Common myeloid progenitor, CD34-positive (primary cell): ENCODE data around the gene ELOVL3.
A peak's percentile ranks its signal among the peaks of the same experiment; 100 is the strongest.
"Not testable (repeated sequence)": the region's sequence is repeated elsewhere in the genome, so short reads cannot be mapped to it uniquely, and the experiment has no call there.

Source experiments
- CTCF ChIA-PET: fragments of 350-600 bp; sonication (Branson Sonifier 250); formaldehyde crosslinking; loops from one replicate; lab custom pipeline; 2021; ENCODE audit warnings: antibody characterized with exemption; lab: Charles Lee
- POLR2A ChIA-PET: fragments of 350-600 bp; sonication (Branson Sonifier 250); formaldehyde crosslinking; loops from one replicate; lab custom pipeline; 2021; ENCODE audit warnings: antibody characterized with exemption; lab: Charles Lee
- DNase-seq, 3 donors: peaks; one replicate each; pipeline versions ENCODE4 v3.0.0 to v3.0.0-alpha.2; 2013
- H3K27ac ChIP-seq, 2 experiments: 1 replicate in 1 of 2; 2 replicates in 1 of 2; pipeline ENCODE4 v1.7.0; 2013; ENCODE audit warnings: inconsistent platforms in 2 of 2, low read length in 2 of 2, mild to moderate bottlenecking in 2 of 2, low read depth in 1 of 2, moderate library complexity in 1 of 2; ENCODE audit not compliant: severe bottlenecking in 2 of 2, insufficient read depth in 1 of 2, poor library complexity in 1 of 2
- H3K27me3 ChIP-seq, 5 experiments: replicated peaks in 2 of 5; 1 replicate in 3 of 5; 2 replicates in 2 of 5; pipeline versions ENCODE4 v1.6.1 to v1.7.0; 2013; ENCODE audit warnings: low read length in 4 of 5, mild to moderate bottlenecking in 2 of 5, moderate library complexity in 2 of 5, inconsistent platforms in 1 of 5; ENCODE audit not compliant: insufficient read depth in 5 of 5, control insufficient read depth in 4 of 5
- H3K36me3 ChIP-seq, 4 experiments: 1 replicate in 2 of 4; 2 replicates in 2 of 4; pipeline versions ENCODE4 v1.6.1 to v1.7.0; 2013; ENCODE audit warnings: low read length in 3 of 4, control low read depth in 1 of 4, mild to moderate bottlenecking in 1 of 4; ENCODE audit not compliant: control insufficient read depth in 4 of 4, insufficient read depth in 4 of 4
- H3K4me1 ChIP-seq, 4 experiments: 1 replicate in 3 of 4; 2 replicates in 1 of 4; pipeline versions ENCODE4 v1.6.1 to v1.7.1; 2013; ENCODE audit warnings: low read length in 3 of 4, mild to moderate bottlenecking in 3 of 4, control low read depth in 1 of 4, inconsistent platforms in 1 of 4, moderate library complexity in 1 of 4; ENCODE audit not compliant: control insufficient read depth in 4 of 4, insufficient read depth in 4 of 4; ENCODE audit errors: control extremely low read depth in 1 of 4
- H3K4me3 ChIP-seq, 7 experiments: 1 replicate in 4 of 7; 2 replicates in 3 of 7; pipeline versions ENCODE4 v1.5.1 to v1.7.0; 2013; ENCODE audit warnings: mild to moderate bottlenecking in 7 of 7, low read length in 6 of 7, moderate library complexity in 6 of 7, inconsistent platforms in 2 of 7, low read depth in 2 of 7, control low read depth in 1 of 7; ENCODE audit not compliant: insufficient read depth in 4 of 7, control insufficient read depth in 1 of 7; ENCODE audit errors: extremely low read depth in 1 of 7
- H3K9me3 ChIP-seq, 5 experiments: 1 replicate in 4 of 5; 2 replicates in 1 of 5; pipeline versions ENCODE4 v1.6.1 to v1.7.1; 2013; ENCODE audit warnings: low read length in 4 of 5, mild to moderate bottlenecking in 2 of 5, inconsistent platforms in 1 of 5, low read depth in 1 of 5, moderate library complexity in 1 of 5; ENCODE audit not compliant: control insufficient read depth in 4 of 5, insufficient read depth in 2 of 5; ENCODE audit errors: control extremely low read depth in 1 of 5
- WGBS: methylation state at CpG from one replicate; pipeline ENCODE4 v1.1.5; 2013; ENCODE audit not compliant: insufficient coverage; 5-methylcytosine and 5-hydroxymethylcytosine counted together

The ELOVL3 gene

GRCh38 chr10:102202386-102202785, 23.7 kb upstream of the ELOVL3 start:
- DNase-seq = no peak
- Histone ChIP-seq H3K27ac (no peak overlapping the region), H3K9me3 (peaks cover 0 to 7% (median 4%) of the 10 kb centered on the region in 5 experiments), H3K4me1 (no peaks in the 10 kb centered on the region), H3K36me3 (no peaks in the 10 kb centered on the region), H3K27me3 (no peaks in the 10 kb centered on the region), H3K4me3 (no peak overlapping the region)
- ChIA-PET CTCF (interaction anchor here (0.8 kb wide), 1 partner anchor 861 kb away, joined by 3 read pairs; no protein-coding TSS in a partner anchor), POLR2A (no interaction called here)
- WGBS = 83% methylated on average over 1 of the region's 1 CpG

- CTCF ChIA-PET = interaction anchor here (0.6 to 1.2 kb wide), 2 partner anchors 9 to 18 kb away, joined by 4 read pairs; partner anchors contain the start of gene ELOVL3
- Histone ChIP-seq H3K4me1 (no peaks in the 10 kb centered on the region), H3K27me3 (no peaks in the 10 kb centered on the region), H3K27ac (no peak overlapping the region), H3K36me3 (no peaks in the 10 kb centered on the region), H3K9me3 (peaks cover 0 to 7% (median 4%) of the 10 kb centered on the region in 5 experiments), H3K4me3 (no peak overlapping the region)
- 95% methylated on average over 3 of the region's 5 CpGs for WGBS
- DNase-seq = no peak
- POLR2A ChIA-PET = no interaction called here
Observed at GRCh38 chr10:102208311-102209035, 17.6 kb upstream of the ELOVL3 start.

- no peak overlapping the region for H3K4me3 ChIP-seq
- no peaks in the 10 kb centered on the region for H3K36me3 ChIP-seq
- H3K4me1 ChIP-seq = no peaks in the 10 kb centered on the region
- DNase-seq = no peak
- WGBS = no CpG with 5 or more reads among the region's 3 CpGs
- H3K27ac ChIP-seq = no peak overlapping the region
- CTCF ChIA-PET = interaction anchor here (1.2 to 1.4 kb wide), 2 partner anchors 13 to 16 kb away, joined by 3 to 5 read pairs; no protein-coding TSS in a partner anchor
- POLR2A ChIA-PET = no interaction called here
- no peaks in the 10 kb centered on the region for H3K9me3 ChIP-seq
- H3K27me3 ChIP-seq = no peaks in the 10 kb centered on the region
Observed at GRCh38 chr10:102211615-102212299, 14.3 kb upstream of the ELOVL3 start.

GRCh38 chr10:102213599-102213998, 12.5 kb upstream of the ELOVL3 start:
- H3K27me3 ChIP-seq, H3K9me3 ChIP-seq, H3K4me1 ChIP-seq, H3K36me3 ChIP-seq, H3K4me3 ChIP-seq, H3K27ac ChIP-seq, POLR2A ChIA-PET: not testable (repeated sequence)
- DNase-seq = peak in 1 of 3 donors; percentile 28
- CTCF ChIA-PET = interaction anchor here (1.1 kb wide), 1 partner anchor 14 kb away, joined by 3 read pairs; no protein-coding TSS in a partner anchor
- WGBS = no CpG with 5 or more reads among the region's 4 CpGs

GRCh38 chr10:102219370-102219769, 6.7 kb upstream of the ELOVL3 start:
- Histone ChIP-seq H3K9me3 (no peaks in the 10 kb centered on the region), H3K36me3 (no peaks in the 10 kb centered on the region), H3K27ac (no peak overlapping the region), H3K4me1 (no peaks in the 10 kb centered on the region), H3K4me3 (no peak overlapping the region), H3K27me3 (peaks cover 0 to 4% (median 0%) of the 10 kb centered on the region in 5 experiments)
- no peak for DNase-seq
- WGBS = 95% methylated on average over 3 of the region's 5 CpGs
- ChIA-PET CTCF (interaction anchor here (3.9 to 23.8 kb wide), 2 partner anchors 11 to 131 kb away, joined by 31 to 611 read pairs; no protein-coding TSS in a partner anchor), POLR2A (no interaction called here)

GRCh38 chr10:102220612-102221011, 5.5 kb upstream of the ELOVL3 start:
- Histone ChIP-seq H3K4me3 (no peak overlapping the region), H3K9me3 (no peaks in the 10 kb centered on the region), H3K36me3 (no peaks in the 10 kb centered on the region), H3K27ac (no peak overlapping the region), H3K27me3 (peaks cover 0 to 4% (median 0%) of the 10 kb centered on the region in 5 experiments), H3K4me1 (peaks cover 0 to 3% (median 2%) of the 10 kb centered on the region in 4 experiments)
- DNase-seq = no peak
- ChIA-PET CTCF (interaction anchor here (1.3 to 23.8 kb wide), 4 partner anchors 10 to 129 kb away, joined by 3 to 611 read pairs (median 19); no protein-coding TSS in a partner anchor), POLR2A (no interaction called here)

- Histone ChIP-seq H3K27ac (no peak overlapping the region), H3K4me3 (no peak overlapping the region), H3K9me3 (no peaks in the 10 kb centered on the region), H3K36me3 (no peaks in the 10 kb centered on the region), H3K4me1 (peaks cover 0 to 14% (median 14%) of the 10 kb centered on the region in 4 experiments), H3K27me3 (peaks cover 6 to 16% (median 11%) of the 10 kb centered on the region in 5 experiments)
- CTCF ChIA-PET = interaction anchor here (1.3 to 23.8 kb wide), 3 partner anchors 15 to 127 kb away, joined by 3 to 611 read pairs (median 6); no protein-coding TSS in a partner anchor
- POLR2A ChIA-PET = no interaction called here
- no peak for DNase-seq
- WGBS = 100% methylated on average over 4 of the region's 5 CpGs
Observed at GRCh38 chr10:102222797-102223196, 3.3 kb upstream of the ELOVL3 start.
